ENCODE data around the gene CCDC86. TPM values are rescaled to one million over a fixed set of nuclear protein-coding genes. Genes with fewer than 3 reads are reported as not detected.

The CCDC86 gene
- polyA plus RNA-seq, 6 donors from 2014 or later, result 12.9 to 23.7 (median 14.7) TPM

GRCh38 chr11:60871378-60872061, 29.6 kb downstream of the CCDC86 start:
- H3K9me3 Mint-ChIP-seq, result no peaks in the 10 kb centered on the region
- H3K36me3 Mint-ChIP-seq, result no peaks in the 10 kb centered on the region
- H3K4me1 Mint-ChIP-seq, result peaks cover 0 to 3% (median 0%) of the 10 kb centered on the region in 3 donors
- peaks cover 0 to 10% (median 7%) of the 10 kb centered on the region in 3 donors for H3K27me3 Mint-ChIP-seq
- peak overlapping the region in 1 of 8 donors; percentile 9 for H3K4me3 Mint-ChIP-seq
- H3K27ac Mint-ChIP-seq, result peak overlapping the region in 2 of 6 donors; percentile 18 to 62
- DNase-seq (no peak), ATAC-seq (ENCODE audit: low read depth in 2 of 2) (no peak)

- peaks cover 0 to 10% (median 7%) of the 10 kb centered on the region in 3 donors for H3K27me3 Mint-ChIP-seq
- H3K9me3 Mint-ChIP-seq, result no peaks in the 10 kb centered on the region
- ATAC-seq (ENCODE audit: low read depth in 2 of 2) (no peak), DNase-seq (no peak)
- H3K27ac Mint-ChIP-seq, result peak overlapping the region in 1 of 6 donors; percentile 38
- H3K4me3 Mint-ChIP-seq, result peak overlapping the region in 1 of 8 donors; percentile 9
- H3K4me1 Mint-ChIP-seq, result peaks cover 0 to 3% (median 0%) of the 10 kb centered on the region in 3 donors
- no peaks in the 10 kb centered on the region for H3K36me3 Mint-ChIP-seq
Observed at GRCh38 chr11:60872124-60872960, 30.4 kb downstream of the CCDC86 start.

- Mint-ChIP-seq H3K4me3 (no peak overlapping the region), H3K27me3 (peaks cover 0 to 10% (median 7%) of the 10 kb centered on the region in 3 donors), H3K27ac (peak overlapping the region in 1 of 6 donors; percentile 43), H3K9me3 (no peaks in the 10 kb centered on the region), H3K4me1 (peaks cover 0 to 3% (median 0%) of the 10 kb centered on the region in 3 donors), H3K36me3 (no peaks in the 10 kb centered on the region)
- ATAC-seq (ENCODE audit: low read depth in 2 of 2) (no peak), DNase-seq (no peak)
Observed at GRCh38 chr11:60872961-60873524, 31.1 kb downstream of the CCDC86 start.

- peaks cover 0 to 2% of the 10 kb centered on the region in 2 donors for H3K36me3 Mint-ChIP-seq
- no peak overlapping the region for H3K4me3 Mint-ChIP-seq
- DNase-seq, result no peak
- peaks cover 0 to 3% (median 0%) of the 10 kb centered on the region in 3 donors for H3K4me1 Mint-ChIP-seq
- no peaks in the 10 kb centered on the region for H3K9me3 Mint-ChIP-seq
- no peak overlapping the region for H3K27ac Mint-ChIP-seq
- ATAC-seq (ENCODE audit: low read depth in 2 of 2), result no peak
- peaks cover 0 to 10% (median 7%) of the 10 kb centered on the region in 3 donors for H3K27me3 Mint-ChIP-seq
Observed at GRCh38 chr11:60873533-60873932, 31.6 kb downstream of the CCDC86 start.

- Mint-ChIP-seq H3K4me1 (peaks cover 0 to 3% (median 0%) of the 10 kb centered on the region in 3 donors), H3K36me3 (peaks cover 0 to 3% of the 10 kb centered on the region in 2 donors), H3K9me3 (no peaks in the 10 kb centered on the region), H3K27ac (peak overlapping the region in 1 of 6 donors; percentile 54), H3K4me3 (no peak overlapping the region), H3K27me3 (peaks cover 0 to 6% (median 2%) of the 10 kb centered on the region in 3 donors)
- DNase-seq, result no peak
- ATAC-seq (ENCODE audit: low read depth in 2 of 2), result no peak
Observed at GRCh38 chr11:60874421-60875365, 32.8 kb downstream of the CCDC86 start.

GRCh38 chr11:60875366-60876167, 33.7 kb downstream of the CCDC86 start:
- Mint-ChIP-seq H3K4me1 (peaks cover 0 to 3% (median under 1%) of the 10 kb centered on the region in 3 donors), H3K4me3 (no peak overlapping the region), H3K27me3 (peaks cover 0 to 4% (median 0%) of the 10 kb centered on the region in 3 donors), H3K36me3 (peaks cover 3% of the 10 kb centered on the region in 2 donors), H3K27ac (no peak overlapping the region), H3K9me3 (no peaks in the 10 kb centered on the region)
- ATAC-seq (ENCODE audit: low read depth in 2 of 2) (no peak), DNase-seq (no peak)

GRCh38 chr11:60876168-60876485, 34.2 kb downstream of the CCDC86 start:
- Mint-ChIP-seq H3K27me3 (no peaks in the 10 kb centered on the region), H3K27ac (peak overlapping the region in 1 of 6 donors; percentile 33), H3K9me3 (no peaks in the 10 kb centered on the region), H3K4me3 (no peak overlapping the region), H3K4me1 (peaks cover 0 to 3% (median 2%) of the 10 kb centered on the region in 3 donors), H3K36me3 (peaks cover 3 to 9% of the 10 kb centered on the region in 2 donors)
- ATAC-seq (ENCODE audit: low read depth in 2 of 2), result no peak
- no peak for DNase-seq

GRCh38 chr11:60878245-60879101, 36.6 kb downstream of the CCDC86 start:
- DNase-seq (no peak), ATAC-seq (ENCODE audit: low read depth in 2 of 2) (no peak)
- H3K4me1 Mint-ChIP-seq, result peaks cover 0 to 2% (median 0%) of the 10 kb centered on the region in 3 donors
- H3K27me3 Mint-ChIP-seq, result no peaks in the 10 kb centered on the region
- peaks cover 9 to 16% of the 10 kb centered on the region in 2 donors for H3K36me3 Mint-ChIP-seq
- H3K27ac Mint-ChIP-seq, result peak overlapping the region in 1 of 6 donors; percentile 33
- H3K9me3 Mint-ChIP-seq, result no peaks in the 10 kb centered on the region
- H3K4me3 Mint-ChIP-seq, result no peak overlapping the region

- DNase-seq (no peak), ATAC-seq (ENCODE audit: low read depth in 2 of 2) (no peak)
- peaks cover 9 to 16% of the 10 kb centered on the region in 2 donors for H3K36me3 Mint-ChIP-seq
- no peaks in the 10 kb centered on the region for H3K27me3 Mint-ChIP-seq
- no peak overlapping the region for H3K4me3 Mint-ChIP-seq
- H3K27ac Mint-ChIP-seq, result no peak overlapping the region
- no peaks in the 10 kb centered on the region for H3K9me3 Mint-ChIP-seq
- H3K4me1 Mint-ChIP-seq, result peaks cover 0 to 6% (median 2%) of the 10 kb centered on the region in 3 donors
Observed at GRCh38 chr11:60879104-60879503, 37.2 kb downstream of the CCDC86 start.

GRCh38 chr11:60879971-60880588, 38.2 kb downstream of the CCDC86 start:
- DNase-seq (no peak), ATAC-seq (ENCODE audit: low read depth in 2 of 2) (no peak)
- Mint-ChIP-seq H3K27ac (peak overlapping the region in 1 of 6 donors; percentile 30), H3K9me3 (no peaks in the 10 kb centered on the region), H3K36me3 (peaks cover 9 to 16% of the 10 kb centered on the region in 2 donors), H3K4me1 (peaks cover 0 to 7% (median 2%) of the 10 kb centered on the region in 3 donors), H3K4me3 (no peak overlapping the region), H3K27me3 (no peaks in the 10 kb centered on the region)

- H3K36me3 Mint-ChIP-seq, result peaks cover 9 to 16% of the 10 kb centered on the region in 2 donors
Observed at GRCh38 chr11:60880643-60881282, 38.9 kb downstream of the CCDC86 start.

More at GRCh38 chr11:60880643-60881282, 38.9 kb downstream of the CCDC86 start:
- Mint-ChIP-seq H3K27ac (peak overlapping the region in 1 of 6 donors; percentile 4), H3K9me3 (no peaks in the 10 kb centered on the region), H3K4me3 (no peak overlapping the region), H3K4me1 (peaks cover 0 to 7% (median 2%) of the 10 kb centered on the region in 3 donors), H3K27me3 (no peaks in the 10 kb centered on the region)
- ATAC-seq (ENCODE audit: low read depth in 2 of 2) (no peak), DNase-seq (no peak)
